CD4-positive, CD25-positive, alpha-beta regulatory T cell (primary cell): ENCODE results near the gene MAML1. TPM values are rescaled to one million over a fixed set of nuclear protein-coding genes. Genes with fewer than 3 reads are reported as not detected.
"Not testable (repeated sequence)": the region's sequence is repeated elsewhere in the genome, so short reads cannot be mapped to it uniquely, and the experiment has no call there.

ENCODE experiments used
- ATAC-seq, 2 donors: fragments of 150-1000 bp; cut with Tn5 transposase; one replicate each; pipeline ENCODE4 v1.10.0; 2021; ENCODE audit warnings: low read depth in 2 of 2, moderate number of reproducible peaks in 2 of 2, moderate library complexity in 1 of 2
- DNase-seq, 3 donors: peaks; one replicate each; pipeline versions ENCODE4 v3.0.0 to v3.0.0-alpha.2; 2012 to 2022; ENCODE audit warnings: mixed read lengths in 1 of 3
- H3K27ac ChIP-seq: one replicate; pipeline ENCODE4 v1.7.0; 2013; ENCODE audit warnings: mild to moderate bottlenecking, low read length; ENCODE audit not compliant: insufficient read depth, poor library complexity, severe bottlenecking
- H3K27me3 ChIP-seq: one replicate; pipeline ENCODE4 v1.7.0; 2013; ENCODE audit warnings: low read length; ENCODE audit not compliant: control insufficient read depth, insufficient read depth
- H3K36me3 ChIP-seq: one replicate; pipeline ENCODE4 v1.7.0; 2013; ENCODE audit warnings: mild to moderate bottlenecking, low read length, moderate library complexity; ENCODE audit not compliant: control insufficient read depth, insufficient read depth
- H3K4me1 ChIP-seq: 2 replicates; pipeline ENCODE4 v1.7.0; 2013; ENCODE audit warnings: mild to moderate bottlenecking, low read length; ENCODE audit not compliant: insufficient read depth, control insufficient read depth, poor library complexity, severe bottlenecking
- H3K4me3 ChIP-seq: one replicate; pipeline ENCODE4 v1.7.0; 2013; ENCODE audit warnings: low read depth, mild to moderate bottlenecking, low read length, moderate library complexity
- H3K9me3 ChIP-seq, 2 experiments: 1 replicate in 1 of 2; 2 replicates in 1 of 2; pipeline ENCODE4 v1.7.0; 2013; ENCODE audit warnings: low read length in 2 of 2, mild to moderate bottlenecking in 1 of 2, moderate library complexity in 1 of 2; ENCODE audit not compliant: control insufficient read depth in 2 of 2
- H3K27ac Mint-ChIP-seq, 3 donors: one replicate each; pipeline ENCODE4 v1.8.0; 2020 to 2022; ENCODE audit warnings: mild to moderate bottlenecking in 3 of 3, mixed read lengths in 3 of 3, moderate library complexity in 2 of 3
- H3K27me3 Mint-ChIP-seq: one replicate; pipeline ENCODE4 v1.8.0; 2022; ENCODE audit warnings: mild to moderate bottlenecking, mixed read lengths
- H3K36me3 Mint-ChIP-seq: one replicate; pipeline ENCODE4 v1.8.0; 2020; ENCODE audit warnings: mixed read lengths
- H3K4me1 Mint-ChIP-seq, 4 donors: one replicate each; pipeline ENCODE4 v1.8.0; 2020 to 2022; ENCODE audit warnings: mixed read lengths in 4 of 4, mild to moderate bottlenecking in 1 of 4
- H3K4me3 Mint-ChIP-seq, 4 donors: one replicate each; pipeline ENCODE4 v1.8.0; 2020 to 2022; ENCODE audit warnings: mild to moderate bottlenecking in 4 of 4, mixed read lengths in 4 of 4, moderate library complexity in 3 of 4
- H3K9me3 Mint-ChIP-seq, 7 donors: one replicate each; pipeline ENCODE4 v1.8.0; 2020 to 2022; ENCODE audit warnings: mixed read lengths in 7 of 7, mild to moderate bottlenecking in 3 of 7, moderate library complexity in 2 of 7
- polyA plus RNA-seq, 4 donors: library from polyadenylated mRNA; unstranded; fragments of 300-500 nt; fragmentation: Illumina TruSeq; gene quantifications; one replicate each; pipeline ENCODE4 v1.2.3, GENCODE V29; 2021
- total RNA-seq: library from RNA; stranded (reverse); gene quantifications from one replicate; pipeline ENCODE4 v1.2.3, GENCODE V29; 2022

The MAML1 gene
- 39.5 TPM for total RNA-seq
- 1 to 10 TPM; 2.8 to 4.9 (median 3.8) TPM for polyA plus RNA-seq

GRCh38 chr5:179732412-179732917 lies at the start of gene MAML1:
Gene MAML1 (plus strand): TSS chr5:179732822. CDS start chr5:179733113, 291 bp downstream.
- no peaks in the 10 kb centered on the region for H3K27me3 Mint-ChIP-seq
- Histone ChIP-seq H3K4me1 (peaks cover 40% of the 10 kb centered on the region), H3K9me3 (no peaks in the 10 kb centered on the region), H3K4me3 (peak within 1 kb of the TSS; percentile 93), H3K36me3 (peaks cover 25% of the 10 kb centered on the region), H3K27ac (peak within 1 kb of the TSS; percentile 91), H3K27me3 (no peaks in the 10 kb centered on the region)
- peak within 1 kb of the TSS; percentile 95 to 99 (median 96) for H3K4me3 Mint-ChIP-seq
- peak within 1 kb of the TSS; percentile 95 to 98 (median 95) for H3K27ac Mint-ChIP-seq
- ATAC-seq (peak; percentile 96 to 97), DNase-seq (peak; percentile 99 to 100 (median 99))
- H3K36me3 Mint-ChIP-seq, result peaks cover 24% of the 10 kb centered on the region
- H3K4me1 Mint-ChIP-seq, result peaks cover 18 to 44% (median 33%) of the 10 kb centered on the region in 4 donors
- H3K9me3 Mint-ChIP-seq, result no peaks in the 10 kb centered on the region

GRCh38 chr5:179689212-179689611 lies 43.4 kb upstream of the MAML1 start:
- ATAC-seq, H3K27me3 ChIP-seq, H3K27ac ChIP-seq, H3K36me3 ChIP-seq, H3K4me3 ChIP-seq, H3K4me1 Mint-ChIP-seq, H3K27me3 Mint-ChIP-seq, H3K9me3 Mint-ChIP-seq, H3K9me3 ChIP-seq, H3K27ac Mint-ChIP-seq, DNase-seq, H3K4me3 Mint-ChIP-seq, H3K36me3 Mint-ChIP-seq, H3K4me1 ChIP-seq: not testable (repeated sequence)

- Histone ChIP-seq H3K36me3 (no peaks in the 10 kb centered on the region), H3K4me1 (peaks cover 22% of the 10 kb centered on the region), H3K27me3 (no peaks in the 10 kb centered on the region), H3K27ac (no peak overlapping the region), H3K4me3 (no peak overlapping the region), H3K9me3 (no peaks in the 10 kb centered on the region)
- Mint-ChIP-seq H3K27me3 (peaks cover 5% of the 10 kb centered on the region), H3K4me1 (peaks cover 10 to 29% (median 18%) of the 10 kb centered on the region in 4 donors), H3K9me3 (no peaks in the 10 kb centered on the region), H3K27ac (no peak overlapping the region), H3K4me3 (peak overlapping the region in 2 of 4 donors; percentile 48 to 79), H3K36me3 (peaks cover 4% of the 10 kb centered on the region)
- DNase-seq, result no peak
- ATAC-seq, result no peak
Measured at GRCh38 chr5:179694561-179694960, 38.1 kb upstream of the MAML1 start.

- DNase-seq (peak in 1 of 3 donors; percentile 41), ATAC-seq (no peak)
- H3K4me1 ChIP-seq, result peaks cover 34% of the 10 kb centered on the region
- Mint-ChIP-seq H3K4me1 (peaks cover 21 to 43% (median 29%) of the 10 kb centered on the region in 4 donors), H3K9me3 (no peaks in the 10 kb centered on the region), H3K27me3 (peaks cover 5% of the 10 kb centered on the region), H3K36me3 (peaks cover 4% of the 10 kb centered on the region), H3K4me3 (peak overlapping the region; percentile 5 to 70 (median 32)), H3K27ac (peak overlapping the region; percentile 32 to 96 (median 90))
- no peaks in the 10 kb centered on the region for H3K9me3 ChIP-seq
- peak overlapping the region; percentile 1 for H3K4me3 ChIP-seq
- no peaks in the 10 kb centered on the region for H3K36me3 ChIP-seq
- H3K27me3 ChIP-seq, result no peaks in the 10 kb centered on the region
- H3K27ac ChIP-seq, result peak overlapping the region; percentile 33
Measured at GRCh38 chr5:179696603-179697002, 36.0 kb upstream of the MAML1 start.

- Mint-ChIP-seq H3K27me3 (peaks cover 5% of the 10 kb centered on the region), H3K4me1 (peaks cover 21 to 45% (median 30%) of the 10 kb centered on the region in 4 donors), H3K27ac (peak overlapping the region; percentile 82 to 99 (median 96)), H3K36me3 (peaks cover 6% of the 10 kb centered on the region), H3K9me3 (no peaks in the 10 kb centered on the region), H3K4me3 (peak overlapping the region; percentile 48 to 97 (median 94))
- no peaks in the 10 kb centered on the region for H3K36me3 ChIP-seq
- H3K9me3 ChIP-seq, result no peaks in the 10 kb centered on the region
- H3K27me3 ChIP-seq, result no peaks in the 10 kb centered on the region
- H3K4me3 ChIP-seq, result peak overlapping the region; percentile 32
- no peak for DNase-seq
- H3K27ac ChIP-seq, result peak overlapping the region; percentile 95
- H3K4me1 ChIP-seq, result peaks cover 40% of the 10 kb centered on the region
- ATAC-seq, result no peak
Measured at GRCh38 chr5:179697108-179697507, 35.5 kb upstream of the MAML1 start.

- not testable (repeated sequence) for H3K9me3 ChIP-seq, H3K9me3 Mint-ChIP-seq, H3K36me3 Mint-ChIP-seq, DNase-seq, H3K36me3 ChIP-seq, H3K27me3 Mint-ChIP-seq, ATAC-seq, H3K27me3 ChIP-seq
- peak overlapping the region; percentile 82 to 99 (median 96) for H3K27ac Mint-ChIP-seq
- peak overlapping the region; percentile 95 for H3K27ac ChIP-seq
- peaks cover 24 to 50% (median 34%) of the 10 kb centered on the region in 4 donors for H3K4me1 Mint-ChIP-seq
- H3K4me3 ChIP-seq, result peak overlapping the region; percentile 96
- H3K4me3 Mint-ChIP-seq, result peak overlapping the region; percentile 92 to 97 (median 96)
- peaks cover 42% of the 10 kb centered on the region for H3K4me1 ChIP-seq
Measured at GRCh38 chr5:179697543-179697942, 35.1 kb upstream of the MAML1 start.

GRCh38 chr5:179697993-179698934 lies 34.4 kb upstream of the MAML1 start:
- Mint-ChIP-seq H3K36me3 (peaks cover 11% of the 10 kb centered on the region), H3K27me3 (peaks cover 5% of the 10 kb centered on the region), H3K27ac (peak overlapping the region; percentile 96 to 100 (median 99)), H3K4me1 (peaks cover 25 to 56% (median 36%) of the 10 kb centered on the region in 4 donors), H3K9me3 (no peaks in the 10 kb centered on the region), H3K4me3 (peak overlapping the region; percentile 92 to 97 (median 96))
- Histone ChIP-seq H3K36me3 (no peaks in the 10 kb centered on the region), H3K9me3 (no peaks in the 10 kb centered on the region), H3K27ac (peak overlapping the region; percentile 95), H3K4me3 (peak overlapping the region; percentile 96), H3K27me3 (no peaks in the 10 kb centered on the region), H3K4me1 (peaks cover 42% of the 10 kb centered on the region)
- DNase-seq, result peak; percentile 99 to 100 (median 99)
- peak; percentile 90 to 92 for ATAC-seq
